Effector memory CD4-positive, alpha-beta T cell (primary cell): ENCODE results near the gene IFIH1.

ENCODE experiments used
- DNase-seq, 3 donors: peaks; one replicate each; pipeline ENCODE4 v3.0.0-alpha.2; 2020
- H3K27ac ChIP-seq: 2 replicates; pipeline ENCODE4 v1.7.0; 2013; ENCODE audit warnings: mild to moderate bottlenecking, low read length, moderate library complexity; ENCODE audit not compliant: insufficient read depth, poor library complexity, severe bottlenecking
- H3K27me3 ChIP-seq: replicated peaks from 2 replicates; pipeline ENCODE4 v1.7.0; 2013; ENCODE audit warnings: mild to moderate bottlenecking, low read length; ENCODE audit not compliant: insufficient read depth, control insufficient read depth, poor library complexity, severe bottlenecking
- H3K36me3 ChIP-seq: 2 replicates; pipeline ENCODE4 v1.7.0; 2013; ENCODE audit warnings: mild to moderate bottlenecking, low read length, moderate library complexity; ENCODE audit not compliant: control insufficient read depth, insufficient read depth
- H3K4me1 ChIP-seq: 2 replicates; pipeline ENCODE4 v1.7.0; 2013; ENCODE audit warnings: low read length, mild to moderate bottlenecking; ENCODE audit not compliant: control insufficient read depth, insufficient read depth, poor library complexity, severe bottlenecking
- H3K4me3 ChIP-seq: 2 replicates; pipeline ENCODE4 v1.7.0; 2013; ENCODE audit warnings: low read length, low read depth, mild to moderate bottlenecking; ENCODE audit not compliant: insufficient read depth, poor library complexity, severe bottlenecking
- H3K9me3 ChIP-seq: 2 replicates; pipeline ENCODE4 v1.7.0; 2013; ENCODE audit warnings: mild to moderate bottlenecking, low read length, moderate library complexity; ENCODE audit not compliant: control insufficient read depth

The IFIH1 gene

DNA sequence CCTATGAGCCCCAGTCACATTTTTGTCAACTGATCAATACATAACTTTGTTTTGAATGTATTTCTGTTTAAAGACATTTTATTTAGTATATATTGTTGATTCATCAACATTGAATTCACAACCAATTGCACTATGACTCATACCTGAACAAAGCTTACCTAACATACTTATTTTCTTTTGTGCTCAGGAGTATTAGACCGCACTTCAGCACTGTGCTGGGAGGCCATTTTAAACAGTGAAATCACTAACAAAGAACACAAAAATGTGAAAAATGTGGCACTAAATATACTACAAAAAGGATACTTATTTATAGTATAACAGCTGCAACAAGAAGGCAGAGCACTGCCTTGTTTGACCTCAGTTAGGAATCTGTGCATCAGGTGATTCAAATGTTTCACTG is 12.4 kb upstream of the IFIH1 start:
- Histone ChIP-seq H3K4me3 (no peak overlapping the region), H3K27me3 (no peaks in the 10 kb centered on the region), H3K4me1 (no peaks in the 10 kb centered on the region), H3K27ac (no peak overlapping the region), H3K9me3 (no peaks in the 10 kb centered on the region), H3K36me3 (no peaks in the 10 kb centered on the region)
- DNase-seq = no peak

- DNase-seq = no peak
- no peak overlapping the region for H3K27ac ChIP-seq
- H3K36me3 ChIP-seq = no peaks in the 10 kb centered on the region
- H3K4me3 ChIP-seq = no peak overlapping the region
- H3K4me1 ChIP-seq = no peaks in the 10 kb centered on the region
- no peaks in the 10 kb centered on the region for H3K27me3 ChIP-seq
- no peaks in the 10 kb centered on the region for H3K9me3 ChIP-seq
Measured at GRCh38 chr2:162328424-162329157, 10.1 kb upstream of the IFIH1 start.

DNA sequence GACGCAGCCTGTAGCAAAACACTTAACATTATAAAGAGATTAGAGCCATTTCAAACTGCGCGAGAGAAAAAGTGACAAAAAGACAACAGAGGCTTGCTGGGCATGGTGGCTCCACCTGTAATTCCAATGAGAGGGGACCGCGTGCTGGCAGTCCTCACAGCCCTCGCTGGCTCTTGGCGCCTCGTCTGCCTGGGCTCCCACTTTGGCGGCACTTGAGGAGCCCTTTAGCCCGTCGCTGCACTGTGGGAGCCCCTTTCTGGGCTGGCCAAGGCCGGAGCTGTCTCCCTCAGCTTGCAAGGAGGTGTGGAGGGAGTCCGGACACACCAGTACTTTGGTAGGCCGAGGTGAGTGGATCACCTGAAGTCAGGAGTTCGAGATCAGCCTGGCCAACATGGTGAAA is 9.3 kb upstream of the IFIH1 start:
- no peaks in the 10 kb centered on the region for H3K4me1 ChIP-seq
- H3K4me3 ChIP-seq = no peak overlapping the region
- no peak for DNase-seq
- H3K9me3 ChIP-seq = no peaks in the 10 kb centered on the region
- no peaks in the 10 kb centered on the region for H3K36me3 ChIP-seq
- H3K27ac ChIP-seq = no peak overlapping the region
- no peaks in the 10 kb centered on the region for H3K27me3 ChIP-seq

- no peak for DNase-seq
- Histone ChIP-seq H3K27me3 (no peaks in the 10 kb centered on the region), H3K27ac (no peak overlapping the region), H3K4me1 (no peaks in the 10 kb centered on the region), H3K9me3 (no peaks in the 10 kb centered on the region), H3K36me3 (no peaks in the 10 kb centered on the region), H3K4me3 (no peak overlapping the region)
Measured at GRCh38 chr2:162327134-162327769, 8.8 kb upstream of the IFIH1 start.

DNA sequence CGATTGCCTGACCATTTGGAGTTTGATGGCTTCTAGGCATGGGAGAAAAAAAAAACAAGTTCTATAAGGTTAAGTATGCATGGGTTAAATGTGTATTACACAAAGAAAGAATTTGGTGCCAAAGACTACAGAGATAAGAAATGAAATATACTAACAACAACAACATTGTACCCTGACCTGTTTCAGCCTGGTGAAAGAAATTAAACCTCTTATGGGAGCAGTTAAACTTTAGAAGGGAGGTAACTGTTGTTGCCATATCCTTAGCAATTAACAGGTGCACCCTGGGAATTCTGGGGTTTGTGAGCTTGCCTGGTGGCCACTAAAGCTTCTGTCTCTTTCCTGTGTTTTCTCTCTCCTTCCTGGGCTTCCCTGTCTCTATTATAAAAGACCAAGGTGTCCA is 6.5 kb upstream of the IFIH1 start:
- no peaks in the 10 kb centered on the region for H3K9me3 ChIP-seq
- H3K27me3 ChIP-seq = no peaks in the 10 kb centered on the region
- H3K36me3 ChIP-seq = no peaks in the 10 kb centered on the region
- no peak overlapping the region for H3K4me3 ChIP-seq
- no peak for DNase-seq
- H3K4me1 ChIP-seq = peaks cover under 1% of the 10 kb centered on the region
- H3K27ac ChIP-seq = no peak overlapping the region

GRCh38 chr2:162320864-162321517 is 2.5 kb upstream of the IFIH1 start:
- Histone ChIP-seq H3K27ac (no peak overlapping the region), H3K36me3 (no peaks in the 10 kb centered on the region), H3K27me3 (no peaks in the 10 kb centered on the region), H3K4me3 (no peak overlapping the region), H3K4me1 (peaks cover 9% of the 10 kb centered on the region), H3K9me3 (no peaks in the 10 kb centered on the region)
- no peak for DNase-seq

GRCh38 chr2:162317861-162318327 is 590 bp downstream of the IFIH1 start:
- peaks cover 20% of the 10 kb centered on the region for H3K4me1 ChIP-seq
- no peaks in the 10 kb centered on the region for H3K36me3 ChIP-seq
- peak; percentile 8 to 16 (median 10) for DNase-seq
- peak overlapping the region; percentile 92 for H3K27ac ChIP-seq
- no peaks in the 10 kb centered on the region for H3K27me3 ChIP-seq
- H3K9me3 ChIP-seq = no peaks in the 10 kb centered on the region
- peak overlapping the region; percentile 91 for H3K4me3 ChIP-seq

GRCh38 chr2:162317058-162317742 is 1.3 kb downstream of the IFIH1 start:
- H3K4me3 ChIP-seq = peak overlapping the region; percentile 91
- H3K27ac ChIP-seq = peak overlapping the region; percentile 92
- no peak for DNase-seq

GRCh38 chr2:162316590-162316989 is 1.9 kb downstream of the IFIH1 start:
- peak overlapping the region; percentile 92 for H3K27ac ChIP-seq
- H3K27me3 ChIP-seq = no peaks in the 10 kb centered on the region
- peaks cover 27% of the 10 kb centered on the region for H3K4me1 ChIP-seq
- no peaks in the 10 kb centered on the region for H3K36me3 ChIP-seq
- no peak for DNase-seq
- no peaks in the 10 kb centered on the region for H3K9me3 ChIP-seq
- H3K4me3 ChIP-seq = peak overlapping the region; percentile 91

More at GRCh38 chr2:162317058-162317742, 1.3 kb downstream of the IFIH1 start:
- H3K36me3 ChIP-seq = no peaks in the 10 kb centered on the region
- H3K27me3 ChIP-seq = no peaks in the 10 kb centered on the region
- no peaks in the 10 kb centered on the region for H3K9me3 ChIP-seq
- H3K4me1 ChIP-seq = peaks cover 23% of the 10 kb centered on the region
